IMR-90 (cell line): ENCODE measurements around the gene DNAH8. TPM values are rescaled to one million over a fixed set of nuclear protein-coding genes. Genes with fewer than 3 reads are reported as not detected.

ENCODE experiments used
- ATAC-seq: fragments of 200-7000 bp; cut with Tn5 transposase; 2 replicates; pipeline ENCODE4 v1.9.1; 2020; ENCODE audit warnings: low read depth, mild to moderate bottlenecking, moderate library complexity
- BruUV-seq: library from RNA; stranded (reverse); fragments of 400-500 nt; replicated peaks from 2 replicates; lab custom pipeline; 2021; lab: Mats Ljungman, UMichigan
- CTCF ChIA-PET: fragments of 300-600 bp; formaldehyde crosslinking; extraction: SDS; loops from one replicate; lab custom pipeline; 2021; ENCODE audit warnings: antibody characterized with exemption; lab: Yijun Ruan, JAX
- POLR2A ChIA-PET: fragments of 300-600 bp; sonication (Branson Sonifier 250); formaldehyde crosslinking; loops from one replicate; lab custom pipeline; 2022; ENCODE audit warnings: antibody characterized with exemption; ENCODE audit not compliant: unreplicated experiment; lab: Charles Lee
- DNase-seq: peaks from one replicate; pipeline ENCODE4 v3.0.0; 2013
- H2AFZ ChIP-seq: replicated peaks from 2 replicates; pipeline ENCODE3; 2013; ENCODE audit warnings: low read length, mild to moderate bottlenecking; ENCODE audit not compliant: poor library complexity
- H2AK5ac ChIP-seq: 2 replicates; pipeline ENCODE4 v1.6.1; 2013; ENCODE audit warnings: low read depth, low read length, inconsistent platforms
- H2AK9ac ChIP-seq: replicated peaks from 2 replicates; pipeline ENCODE3; 2013; ENCODE audit warnings: mild to moderate bottlenecking, low read depth, low read length, moderate library complexity; ENCODE audit not compliant: poor library complexity
- H2BK120ac ChIP-seq: 2 replicates; pipeline ENCODE4 v1.6.1; 2013; ENCODE audit warnings: low read depth, low read length, inconsistent platforms
- H2BK15ac ChIP-seq: 3 replicates; pipeline ENCODE4 v1.6.1; 2013; ENCODE audit warnings: low read depth, low read length, inconsistent platforms
- H2BK20ac ChIP-seq: 2 replicates; pipeline ENCODE4 v1.6.1; 2013; ENCODE audit warnings: low read depth, mild to moderate bottlenecking, inconsistent platforms, low read length, moderate library complexity
- H2BK5ac ChIP-seq: 2 replicates; pipeline ENCODE4 v1.6.1; 2013; ENCODE audit warnings: mild to moderate bottlenecking, low read depth, low read length, inconsistent platforms; ENCODE audit not compliant: poor library complexity, severe bottlenecking
- H3K14ac ChIP-seq: replicated peaks from 2 replicates; pipeline ENCODE4 v1.6.1; 2013; ENCODE audit warnings: low read depth, low read length, inconsistent platforms
- H3K18ac ChIP-seq: 2 replicates; pipeline ENCODE4 v1.6.1; 2013; ENCODE audit warnings: low read depth, low read length, control low read depth
- H3K23ac ChIP-seq: 2 replicates; pipeline ENCODE4 v1.6.1; 2013; ENCODE audit warnings: low read depth, low read length, inconsistent platforms
- H3K27ac ChIP-seq: 2 replicates; pipeline ENCODE4 v1.5.1; 2013; ENCODE audit warnings: mild to moderate bottlenecking, control low read depth, low read length; ENCODE audit not compliant: insufficient read depth
- H3K27me3 ChIP-seq: 2 replicates; pipeline ENCODE4 v1.6.1; 2013; ENCODE audit warnings: low read length; ENCODE audit not compliant: control insufficient read depth, insufficient read depth
- H3K36me3 ChIP-seq: 2 replicates; pipeline ENCODE4 v1.6.1; 2013; ENCODE audit warnings: low read length, mixed read lengths; ENCODE audit not compliant: control insufficient read depth, insufficient read depth
- H3K4ac ChIP-seq: 2 replicates; pipeline ENCODE4 v1.6.1; 2013; ENCODE audit warnings: low read depth, low read length, inconsistent platforms
- H3K4me1 ChIP-seq: 2 replicates; pipeline ENCODE4 v1.6.1; 2013; ENCODE audit warnings: low read length, mixed read lengths; ENCODE audit not compliant: control insufficient read depth, insufficient read depth
- H3K4me2 ChIP-seq: 2 replicates; pipeline ENCODE4 v1.6.1; 2013; ENCODE audit warnings: low read depth, mild to moderate bottlenecking, control low read depth, low read length, moderate library complexity
- H3K4me3 ChIP-seq: 2 replicates; pipeline ENCODE4 v1.5.1; 2013; ENCODE audit warnings: low read depth, mild to moderate bottlenecking, control low read depth, low read length, moderate library complexity; ENCODE audit not compliant: insufficient read depth
- H3K56ac ChIP-seq: 2 replicates; pipeline ENCODE4 v1.6.1; 2013; ENCODE audit warnings: low read length, inconsistent platforms; ENCODE audit not compliant: insufficient read depth; ENCODE audit errors: extremely low read depth
- H3K79me1 ChIP-seq, 2 experiments: 2 replicates each; pipeline ENCODE4 v1.6.1; 2013; ENCODE audit warnings: low read length in 2 of 2, inconsistent platforms in 1 of 2, low read depth in 1 of 2
- H3K9ac ChIP-seq: 2 replicates; pipeline ENCODE4 v1.6.1; 2013; ENCODE audit warnings: low read depth, low read length, control low read depth
- H3K9me1 ChIP-seq: 2 replicates; pipeline ENCODE4 v1.6.1; 2013; ENCODE audit warnings: low read length, inconsistent platforms; ENCODE audit not compliant: insufficient read depth
- H3K9me3 ChIP-seq: 2 replicates; pipeline ENCODE4 v1.6.1; 2013; ENCODE audit warnings: low read length; ENCODE audit not compliant: control insufficient read depth, insufficient read depth
- H4K20me1 ChIP-seq: 2 replicates; pipeline ENCODE4 v1.6.1; 2013; ENCODE audit warnings: low read length, inconsistent platforms; ENCODE audit not compliant: insufficient read depth
- H4K5ac ChIP-seq: 2 replicates; pipeline ENCODE4 v1.6.1; 2013; ENCODE audit warnings: mild to moderate bottlenecking, low read depth, low read length, control low read depth
- H4K8ac ChIP-seq, 2 experiments: 2 replicates each; pipeline ENCODE4 v1.6.1; 2013; ENCODE audit warnings: low read depth in 2 of 2, low read length in 2 of 2, control low read depth in 1 of 2, inconsistent platforms in 1 of 2
- H4K91ac ChIP-seq: 2 replicates; pipeline ENCODE4 v1.6.1; 2013; ENCODE audit warnings: low read depth, low read length, inconsistent platforms; ENCODE audit not compliant: insufficient read depth
- CHD1 ChIP-seq: IDR thresholded peaks from 2 replicates; pipeline ENCODE4 v1.6.1; 2012; ENCODE audit warnings: low read depth, low read length, improper control_type of control experiment
- ELK1 ChIP-seq: fragments of 150-350 bp; IDR thresholded peaks from 2 replicates; pipeline ENCODE4 v1.6.1; 2016; ENCODE audit warnings: low read depth, mild to moderate bottlenecking, low read length, moderate library complexity, borderline replicate concordance
- FOS ChIP-seq: fragments of 150-350 bp; IDR thresholded peaks from 2 replicates; pipeline ENCODE4 v1.6.1; 2016; ENCODE audit warnings: low read depth, low read length
- MAZ ChIP-seq: IDR thresholded peaks from 2 replicates; pipeline ENCODE4 v1.6.1; 2012; ENCODE audit warnings: low read depth, mild to moderate bottlenecking, low read length, improper control_type of control experiment, moderate library complexity, borderline replicate concordance
- MXI1 ChIP-seq: IDR thresholded peaks from 2 replicates; pipeline ENCODE4 v1.6.1; 2012; ENCODE audit warnings: low read depth, mild to moderate bottlenecking, low read length, moderate library complexity, borderline replicate concordance
- POLR2A ChIP-seq: IDR thresholded peaks from 2 replicates; pipeline ENCODE4 v1.6.1; 2012; ENCODE audit warnings: mild to moderate bottlenecking, low read depth, low read length
- RAD21 ChIP-seq: IDR thresholded peaks from 2 replicates; pipeline ENCODE4 v1.6.1; 2012; ENCODE audit warnings: low read length, improper control_type of control experiment
- RFX5 ChIP-seq: IDR thresholded peaks from 2 replicates; pipeline ENCODE4 v1.8.0; 2012; ENCODE audit warnings: low read depth, mild to moderate bottlenecking, low read length, moderate library complexity
- USF2 ChIP-seq: fragments of 150-350 bp; IDR thresholded peaks from 2 replicates; pipeline ENCODE4 v1.6.1; 2017; ENCODE audit warnings: mild to moderate bottlenecking, antibody characterized with exemption, low read length, low read depth
- WGBS, 2 experiments: methylation state at CpG; one replicate each; pipeline versions ENCODE4 v1.1.5 to v1.1.7; 2013; ENCODE audit warnings: missing lambda C conversion rate in 2 of 2; ENCODE audit not compliant: insufficient read length in 1 of 2; ENCODE audit errors: extremely low coverage in 2 of 2; 5-methylcytosine and 5-hydroxymethylcytosine counted together
- dilution Hi-C: fragments of 300-500 bp; cut with HindIII; formaldehyde crosslinking; loops from one replicate; pipeline ENCODE4 v1.14.3; 2018; ENCODE audit warnings: low sequenced_read_pairs; ENCODE audit not compliant: unreplicated experiment
- in situ Hi-C: fragments of 300-500 bp; cut with MboI; formaldehyde crosslinking; loops from 3 replicates; pipeline ENCODE4 v1.14.3; 2019; ENCODE audit warnings: low sequenced_read_pairs, inconsistent platforms, mixed read lengths
- intact Hi-C: fragments of 100-400 bp; cut with micrococcal nuclease; formaldehyde crosslinking; loops from 2 replicates; pipeline ENCODE4 v1.10.0; 2022
- polyA plus RNA-seq, 3 experiments: library from polyadenylated mRNA; depleted of rRNA; stranded (reverse); fragments of >200 nt; gene quantifications; 2 replicates each; pipeline ENCODE4 v1.2.3, GENCODE V29; 2012; ENCODE audit warnings: low replicate concordance in 1 of 3
- total RNA-seq: library from RNA; depleted of rRNA; stranded (reverse); fragments of >200 nt; gene quantifications from 2 replicates; pipeline ENCODE4 v1.2.3, GENCODE V29; 2012

The DNAH8 gene
- total and polyA plus RNA-seq, 2 of the 4 experiments (the other 2 are of a cell fraction), result not detected

GRCh38 chr6:38796006-38796405 lies 80.9 kb downstream of the DNAH8 start:
- ATAC-seq (no peak), DNase-seq (no peak)
- H3K27ac ChIP-seq, result no peak overlapping the region
- H3K9me1 ChIP-seq, result no peaks in the 10 kb centered on the region
- no peaks in the 10 kb centered on the region for H3K4me1 ChIP-seq
- no peak overlapping the region for H3K4me2 ChIP-seq
- no peak overlapping the region for H3K18ac ChIP-seq
- H3K36me3 ChIP-seq, result no peaks in the 10 kb centered on the region
- H2BK20ac ChIP-seq, result no peak overlapping the region
- H4K8ac ChIP-seq, result no peak overlapping the region
- H4K91ac ChIP-seq, result no peak overlapping the region
- H3K9ac ChIP-seq, result no peak overlapping the region
- in situ Hi-C loops, result no loop called here
- no peaks in the 10 kb centered on the region for H3K9me3 ChIP-seq
- H2AK9ac ChIP-seq, result no peak overlapping the region
- no peak overlapping the region for H3K4me3 ChIP-seq
- H2AK5ac ChIP-seq, result no peak overlapping the region
- H2BK15ac ChIP-seq, result no peak overlapping the region
- H3K4ac ChIP-seq, result no peak overlapping the region
- intact Hi-C loops, result no loop called here
- WGBS, 2 experiments, result 80% methylated on average over 1 of the region's 3 CpGs; no CpG with 5 or more reads in 1 of the 2 experiments
- CTCF ChIA-PET, result no interaction called here
- no peaks in the 10 kb centered on the region for H3K79me1 ChIP-seq
- no peak overlapping the region for H3K14ac ChIP-seq
- no peak for TF ChIP-seq MXI1
- no peak for TF ChIP-seq CHD1
- TF ChIP-seq FOS, result no peak
- TF ChIP-seq POLR2A, result no peak
- TF ChIP-seq RAD21, result no peak
- TF ChIP-seq RFX5, result no peak
- no peak for TF ChIP-seq MAZ
- no peak for TF ChIP-seq ELK1
- TF ChIP-seq USF2, result no peak
- BruUV-seq, result no TSS peak
- no peak overlapping the region for H3K56ac ChIP-seq
- no peaks in the 10 kb centered on the region for H4K20me1 ChIP-seq
- dilution Hi-C loops, result no loop called here
- no peak overlapping the region for H2BK120ac ChIP-seq
- H4K5ac ChIP-seq, result no peak overlapping the region
- no peak overlapping the region for H2BK5ac ChIP-seq
- H3K23ac ChIP-seq, result no peak overlapping the region
- no peak overlapping the region for H2AFZ ChIP-seq
- POLR2A ChIA-PET, result no interaction called here
- peaks cover 2% of the 10 kb centered on the region; the same call in 1 of the 2 replicates for H3K27me3 ChIP-seq
